ENCODE results near the gene GTF3C1.

GRCh38 chr16:27595993-27596392 is 46.3 kb upstream of the GTF3C1 start:
- no peak for TF ChIP-seq POLR2A (IDR thresholded peaks at IDR 0.05)
- no peak for TF ChIP-seq CTCF (IDR thresholded peaks at IDR 0.05)
- no peak for TF ChIP-seq POLR2AphosphoS5 (IDR thresholded peaks at IDR 0.05)
- TF ChIP-seq EP300 (IDR thresholded peaks at IDR 0.05), result no peak
